ENCODE measurements around the gene AQP12B. TPM values are rescaled to one million over a fixed set of nuclear protein-coding genes. Genes with fewer than 3 reads are reported as not detected.

Gene AQP12B
- total RNA-seq, 1 donor: not detected

- H3K27ac ChIP-seq (ENCODE audit: low read depth, low read length): no peak overlapping the region
- peak; percentile 84 for DNase-seq (ENCODE audit: insufficient read length, low spot score, missing footprints)
- no peak for TF ChIP-seq CTCF (IDR thresholded peaks at IDR 0.05; ENCODE audit: extremely low read depth, low read depth, low read length)
- no peaks in the 10 kb centered on the region for H4K20me1 ChIP-seq (ENCODE audit: insufficient read depth, low read length)
- H3K4me2 ChIP-seq (ENCODE audit: insufficient read depth, low read length): no peak overlapping the region
- H3K9me3 ChIP-seq (ENCODE audit: low read depth, low read length): no peaks in the 10 kb centered on the region
- no peaks in the 10 kb centered on the region for H3K4me1 ChIP-seq (ENCODE audit: insufficient read depth, low read length)
- no peak overlapping the region for H2AFZ ChIP-seq (ENCODE audit: low read length)
- no peaks in the 10 kb centered on the region for H3K79me2 ChIP-seq (ENCODE audit: insufficient read depth, low read length)
- peaks cover 34% of the 10 kb centered on the region for H3K27me3 ChIP-seq (ENCODE audit: insufficient read depth, low read length)
- no peak overlapping the region for H3K4me3 ChIP-seq (ENCODE audit: insufficient read depth, low read length)
- H3K36me3 ChIP-seq (ENCODE audit: insufficient read depth, low read length): no peaks in the 10 kb centered on the region
Measured at GRCh38 chr2:240703417-240704341, 21.0 kb upstream of the AQP12B start.

GRCh38 chr2:240702640-240703011, 19.9 kb upstream of the AQP12B start:
- H3K27ac ChIP-seq (ENCODE audit: low read depth, low read length): no peak overlapping the region
- H3K27me3 ChIP-seq (ENCODE audit: insufficient read depth, low read length): peaks cover 27% of the 10 kb centered on the region
- no peaks in the 10 kb centered on the region for H3K9me3 ChIP-seq (ENCODE audit: low read depth, low read length)
- H3K4me2 ChIP-seq (ENCODE audit: insufficient read depth, low read length): no peak overlapping the region
- H2AFZ ChIP-seq (ENCODE audit: low read length): no peak overlapping the region
- DNase-seq (ENCODE audit: insufficient read length, low spot score, missing footprints): no peak
- H3K4me1 ChIP-seq (ENCODE audit: insufficient read depth, low read length): no peaks in the 10 kb centered on the region
- H4K20me1 ChIP-seq (ENCODE audit: insufficient read depth, low read length): no peaks in the 10 kb centered on the region
- no peaks in the 10 kb centered on the region for H3K36me3 ChIP-seq (ENCODE audit: insufficient read depth, low read length)
- H3K4me3 ChIP-seq (ENCODE audit: insufficient read depth, low read length): no peak overlapping the region
- no peaks in the 10 kb centered on the region for H3K79me2 ChIP-seq (ENCODE audit: insufficient read depth, low read length)
- no peak for TF ChIP-seq CTCF (IDR thresholded peaks at IDR 0.05; ENCODE audit: extremely low read depth, low read depth, low read length)

GRCh38 chr2:240701736-240702639, 19.3 kb upstream of the AQP12B start:
- TF ChIP-seq CTCF (IDR thresholded peaks at IDR 0.05; ENCODE audit: extremely low read depth, low read depth, low read length): no peak
- H3K9me3 ChIP-seq (ENCODE audit: low read depth, low read length): no peaks in the 10 kb centered on the region
- H3K4me2 ChIP-seq (ENCODE audit: insufficient read depth, low read length): no peak overlapping the region
- no peaks in the 10 kb centered on the region for H4K20me1 ChIP-seq (ENCODE audit: insufficient read depth, low read length)
- H3K36me3 ChIP-seq (ENCODE audit: insufficient read depth, low read length): no peaks in the 10 kb centered on the region
- H3K79me2 ChIP-seq (ENCODE audit: insufficient read depth, low read length): no peaks in the 10 kb centered on the region
- no peak overlapping the region for H3K4me3 ChIP-seq (ENCODE audit: insufficient read depth, low read length)
- no peak overlapping the region for H3K27ac ChIP-seq (ENCODE audit: low read depth, low read length)
- no peak overlapping the region for H2AFZ ChIP-seq (ENCODE audit: low read length)
- H3K4me1 ChIP-seq (ENCODE audit: insufficient read depth, low read length): no peaks in the 10 kb centered on the region
- H3K27me3 ChIP-seq (ENCODE audit: insufficient read depth, low read length): peaks cover 23% of the 10 kb centered on the region
- peak; percentile 75 for DNase-seq (ENCODE audit: insufficient read length, low spot score, missing footprints)

Measured in osteoblast (primary cell).